Fibroblast of skin of back (primary cell): ENCODE data around the gene ITIH6.

Source experiments
- DNase-seq: peaks from one replicate; pipeline ENCODE4 v3.0.0-alpha.2; 2013

ITIH6 gene

DNA sequence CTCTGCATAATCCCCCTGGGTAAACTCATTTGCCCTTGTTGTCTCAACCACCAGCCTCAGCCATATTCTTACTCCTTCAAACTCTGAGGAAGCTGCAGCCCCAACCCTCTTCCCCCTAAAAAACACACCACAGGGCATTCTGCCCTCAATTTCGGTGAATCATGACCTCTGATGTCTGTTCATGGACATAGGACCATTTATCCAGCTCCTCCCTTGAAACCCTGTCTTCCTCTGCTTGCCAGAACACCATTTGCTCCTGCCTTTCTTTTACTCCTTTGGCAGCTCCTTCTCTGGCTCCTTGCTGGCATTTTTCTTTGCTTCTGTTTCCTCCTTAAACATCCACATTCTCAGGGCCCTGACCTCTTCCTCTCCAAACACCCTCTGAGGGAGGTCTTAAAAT is 87.1 kb downstream of the ITIH6 start:
- no peak for DNase-seq

DNA sequence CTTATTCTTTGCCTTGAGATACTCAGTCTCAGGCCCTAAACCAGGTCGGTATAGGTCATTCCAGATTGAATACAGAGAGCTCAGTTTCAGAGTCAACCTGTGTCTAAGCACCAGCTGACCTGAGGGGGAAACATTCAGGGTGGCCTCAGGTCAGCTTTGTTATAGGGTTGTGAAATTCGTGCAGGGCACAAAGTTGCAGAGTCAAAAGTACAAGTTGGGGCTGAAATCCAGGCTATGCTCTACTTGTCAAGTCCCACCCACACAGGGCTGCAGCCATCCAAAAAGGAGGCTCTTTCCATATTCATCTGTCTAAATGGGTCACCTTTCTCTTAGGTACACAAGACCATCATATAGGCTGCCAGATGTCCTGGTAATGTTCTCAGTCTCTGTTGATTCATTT is 89.7 kb downstream of the ITIH6 start:
- DNase-seq: no peak
